HG03439 (cell line): ENCODE data around the gene BNIP3.
"Not testable (repeated sequence)": the region's sequence is repeated elsewhere in the genome, so short reads cannot be mapped to it uniquely, and the experiment has no call there.

Experiments used
- ATAC-seq: cut with Tn5 transposase; IDR thresholded peaks from one replicate; pipeline ENCODE4 v1.9.1; 2021; ENCODE audit warnings: mild to moderate bottlenecking, moderate library complexity; ENCODE audit not compliant: unreplicated experiment

The BNIP3 gene

DNA sequence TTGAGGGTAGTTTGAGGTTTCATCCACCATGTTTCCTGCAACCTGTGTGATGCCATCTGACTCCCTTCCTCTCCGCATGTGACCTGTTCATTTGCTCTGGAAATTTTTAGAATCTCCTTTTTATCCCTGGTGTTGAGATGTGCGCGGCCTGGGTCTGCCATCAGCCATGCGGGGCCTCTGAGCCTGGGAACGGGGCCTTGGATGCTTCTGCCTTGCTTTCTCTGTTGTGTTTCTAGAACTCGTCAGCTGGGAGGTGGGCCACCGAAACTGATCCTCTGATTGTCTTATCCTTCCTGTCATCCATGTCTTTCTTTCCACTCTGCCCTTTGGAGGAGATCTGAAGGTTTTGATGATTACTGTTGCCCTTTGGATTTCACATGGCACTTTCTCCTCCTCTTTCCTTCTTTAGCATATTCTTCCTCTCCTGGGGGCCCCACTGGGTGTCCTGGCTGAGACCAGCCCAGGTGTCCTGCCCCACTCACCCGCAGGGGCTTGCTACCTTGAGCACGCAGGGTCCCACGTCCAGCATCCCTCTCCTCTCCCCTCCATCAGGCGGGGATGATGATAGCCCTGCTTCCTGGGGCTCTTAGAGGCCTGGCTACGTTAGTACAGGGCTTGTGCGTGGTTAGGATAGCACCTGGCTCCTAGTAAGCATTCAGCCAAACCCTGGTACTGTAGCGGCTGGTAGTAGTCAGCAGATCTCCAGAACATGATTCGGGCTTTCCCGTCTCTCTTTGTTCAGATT lies 51.0 kb downstream of the BNIP3 start:
- ATAC-seq, result no peak

GRCh38 chr10:131930150-131930549 lies 51.6 kb downstream of the BNIP3 start:
- no peak for ATAC-seq

DNA sequence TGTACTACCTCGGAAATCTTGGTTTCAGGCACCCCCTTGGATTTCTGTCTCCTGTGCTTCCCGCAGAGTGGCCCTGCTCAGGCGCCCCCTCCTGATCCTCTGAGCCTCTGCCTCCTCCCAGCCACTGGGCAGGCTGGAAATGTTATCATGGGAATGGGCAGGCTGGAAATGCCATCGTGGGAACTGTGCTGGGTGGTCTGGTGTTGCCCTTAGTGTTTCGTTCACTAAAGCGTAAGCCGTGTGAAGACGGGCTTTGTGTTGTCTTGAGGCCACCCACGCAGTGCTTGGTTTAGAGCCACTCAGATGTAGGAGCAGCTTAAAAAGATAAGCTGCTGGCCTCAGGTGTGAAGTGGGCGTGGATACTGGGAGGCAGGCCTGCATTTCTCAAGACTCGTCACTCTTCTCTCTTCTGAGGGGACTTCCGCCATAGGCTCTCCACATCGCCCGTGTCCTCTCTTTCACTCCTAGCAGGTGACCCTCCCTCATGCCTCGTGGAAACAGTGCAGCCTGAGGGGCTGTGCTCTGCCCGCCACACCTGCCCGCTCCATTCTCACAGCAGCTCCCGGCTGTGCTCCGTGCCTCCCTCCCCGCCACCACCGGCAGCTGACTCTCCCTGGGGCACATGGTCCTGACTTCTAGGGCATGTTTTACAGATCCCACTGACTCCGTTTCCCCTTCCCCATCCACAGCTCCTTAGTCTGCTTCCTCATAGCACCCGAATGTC lies 52.4 kb downstream of the BNIP3 start:
- ATAC-seq, result no peak

DNA sequence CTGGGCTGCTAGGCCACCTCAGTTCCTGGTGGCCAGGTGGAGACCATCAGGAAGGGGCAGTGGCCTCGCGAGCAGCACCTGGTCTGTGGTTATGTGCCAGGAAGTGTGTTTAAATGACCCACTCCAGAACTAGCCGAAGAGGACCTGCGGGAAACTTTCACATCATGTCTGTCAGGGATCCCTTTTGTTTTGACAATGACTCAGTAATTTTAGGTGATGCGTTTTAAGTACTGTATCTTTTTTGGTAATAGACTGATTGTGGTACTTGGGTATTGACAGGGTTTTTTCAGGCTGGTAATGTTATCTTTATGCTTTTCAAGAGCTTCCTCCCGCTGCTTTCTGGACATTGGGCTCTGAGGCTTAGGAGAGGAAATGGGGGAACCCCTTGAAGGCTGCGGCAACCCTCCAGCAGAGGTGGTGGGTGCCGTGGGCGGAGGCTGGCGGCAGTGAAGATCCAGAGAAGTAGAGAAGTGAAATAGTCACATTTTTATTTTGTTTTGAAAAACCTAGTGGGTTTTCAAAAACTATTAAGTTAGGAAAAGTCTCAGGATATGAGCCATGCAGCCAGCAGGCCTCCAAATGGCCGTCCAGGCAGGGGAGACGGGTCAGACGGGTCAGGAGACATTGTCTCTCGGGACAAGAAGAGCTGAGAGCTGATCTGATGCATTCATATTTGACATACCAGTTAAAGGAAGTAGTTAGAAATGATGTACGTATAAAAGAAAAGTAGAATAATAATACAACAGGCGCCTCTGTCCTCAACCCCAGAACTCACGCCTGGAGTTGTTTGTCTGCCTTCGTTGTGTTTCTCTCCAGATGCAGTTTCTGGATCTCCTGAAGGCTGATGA lies 53.3 kb downstream of the BNIP3 start:
- ATAC-seq, result peak; percentile 88

- no peak for ATAC-seq
Measured at GRCh38 chr10:131926743-131927595, 54.8 kb downstream of the BNIP3 start.

- ATAC-seq, result no peak
Measured at GRCh38 chr10:131926253-131926652, 55.5 kb downstream of the BNIP3 start.

DNA sequence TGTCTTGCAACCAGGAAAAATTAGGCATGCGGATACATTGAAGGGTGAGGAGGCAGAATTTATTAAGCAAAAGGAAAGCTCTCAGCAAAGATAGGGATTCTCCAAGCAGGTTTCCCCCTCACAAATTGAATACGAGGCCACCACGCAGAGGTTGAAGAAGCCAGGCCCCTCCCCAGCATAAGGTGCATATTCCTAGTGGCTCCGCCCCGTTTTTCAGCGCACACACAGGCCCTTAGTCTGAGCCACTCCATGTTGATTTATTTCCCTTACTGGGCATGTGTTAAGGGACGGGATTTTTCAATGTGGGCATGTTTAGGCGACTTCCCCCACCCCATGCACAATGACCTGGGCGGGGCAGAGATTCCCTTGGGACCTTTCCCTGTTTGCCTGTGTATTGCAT lies 56.0 kb downstream of the BNIP3 start:
- no peak for ATAC-seq

- no peak for ATAC-seq
Measured at GRCh38 chr10:131925011-131925649, 56.6 kb downstream of the BNIP3 start.

DNA sequence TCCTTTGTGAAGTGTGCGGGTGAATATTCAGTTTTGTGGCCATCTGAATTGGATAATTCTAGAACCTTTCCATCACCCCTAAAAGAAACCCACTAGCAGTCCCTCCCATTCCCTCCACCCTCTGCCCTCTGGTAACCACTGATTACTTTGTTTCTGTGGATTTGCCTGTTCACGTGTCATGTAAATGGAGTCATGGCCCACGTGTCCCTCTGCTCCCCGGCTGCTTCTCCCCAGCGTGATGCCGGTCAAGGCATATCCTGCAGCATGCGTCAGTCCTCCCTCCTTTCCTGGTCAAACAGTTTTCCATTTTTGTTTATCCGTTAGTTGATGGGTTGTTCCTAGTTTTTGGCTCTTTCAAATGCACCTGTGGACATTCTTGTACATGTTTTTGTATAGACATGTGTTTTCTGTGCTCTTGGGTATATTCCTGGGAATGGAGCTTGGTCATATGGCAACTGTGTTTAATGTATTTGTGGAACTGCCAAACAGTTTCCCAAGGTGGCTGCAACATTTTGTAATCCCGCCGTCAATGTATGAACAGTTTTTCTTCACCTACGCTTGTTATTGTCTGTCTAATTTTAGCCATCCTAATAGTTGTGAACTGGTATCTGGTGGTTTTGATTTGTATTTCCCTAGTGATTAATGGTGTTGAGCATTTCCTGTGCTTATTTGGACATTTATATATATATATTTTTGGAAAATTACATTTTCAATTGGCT lies 58.5 kb downstream of the BNIP3 start:
- ATAC-seq, result no peak

DNA sequence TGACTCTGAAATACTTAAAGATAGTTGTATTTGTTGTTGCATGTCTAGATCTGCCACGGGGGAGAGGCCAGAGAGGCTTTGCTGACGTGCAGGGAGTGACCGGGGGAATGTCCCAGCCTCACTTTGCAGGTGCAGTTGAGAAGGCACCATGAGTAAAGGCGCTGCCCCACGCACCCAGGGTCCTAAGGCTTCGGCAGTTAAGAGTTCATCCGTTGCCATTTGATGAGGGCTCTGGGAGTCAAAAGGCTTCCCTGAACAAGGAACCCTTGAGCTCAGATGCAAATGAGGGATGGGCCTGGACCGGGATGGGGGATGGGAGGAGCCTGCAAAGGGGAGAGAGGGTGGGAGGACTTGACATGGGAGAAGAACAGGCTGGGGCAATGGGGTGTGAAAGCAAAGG lies 60.5 kb downstream of the BNIP3 start:
- peak; percentile 76 for ATAC-seq

GRCh38 chr10:131920693-131921092 lies 61.0 kb downstream of the BNIP3 start:
- ATAC-seq, result no peak

GRCh38 chr10:131920151-131920550 lies 61.6 kb downstream of the BNIP3 start:
- ATAC-seq, result no peak

DNA sequence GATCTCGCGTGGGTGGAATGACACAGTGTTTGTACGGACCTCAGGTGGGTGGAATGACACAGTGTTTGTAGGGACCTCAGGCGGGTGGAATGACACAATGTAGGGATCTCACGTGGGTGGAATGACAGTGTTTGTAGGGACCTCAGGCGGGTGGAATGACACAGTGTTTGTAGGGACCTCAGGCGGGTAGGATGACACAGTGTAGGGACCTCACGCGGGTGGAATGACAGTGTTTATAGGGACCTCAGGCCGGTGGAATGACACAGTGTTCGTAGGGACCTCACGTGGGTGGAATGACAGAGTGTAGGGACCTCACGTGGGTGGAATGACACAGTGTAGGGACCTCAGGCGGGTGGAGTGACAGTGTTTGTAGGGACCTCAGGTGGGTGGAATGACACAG lies 62.3 kb downstream of the BNIP3 start:
- not testable (repeated sequence) for ATAC-seq
